M059J (cell line): Measurements from ENCODE around the gene ZNF595. TPM values are rescaled to one million over a fixed set of nuclear protein-coding genes. Genes with fewer than 3 reads are reported as not detected.

ENCODE experiments used
- total RNA-seq: library from RNA; depleted of rRNA; stranded (reverse); fragments of >200 nt; shearing (Covaris generic); gene quantifications from 2 replicates; pipeline ENCODE4 v1.2.3, GENCODE V29; 2014; rRNA removed

Gene ZNF595
- total RNA-seq, 1 experiment from 2014 or later: 10.9 TPM

Other genes with a start within 250 kb of the ZNF595 start
- gene ZNF718, start 71.2 kb downstream of the ZNF595 start, total RNA-seq: 3.2 and 3.4 TPM in 2 replicates